DOHH2 (cell line): ENCODE data around the gene UVRAG.

Experiments
- H3F3A ChIP-seq: fragments of 200-600 bp; sonication (generic), shearing (Covaris generic); 2 replicates; pipeline ENCODE4 v1.6.0; 2016; ENCODE audit warnings: antibody characterized with exemption, mild to moderate bottlenecking; ENCODE audit not compliant: control insufficient read depth, insufficient read depth
- H3K27ac ChIP-seq: fragments of 200-600 bp; sonication (generic); 2 replicates; pipeline ENCODE4 v1.5.1; 2014; ENCODE audit warnings: low read depth, mild to moderate bottlenecking, low read length, moderate library complexity
- H3K27me3 ChIP-seq: fragments of 200-600 bp; sonication (generic); 2 replicates; pipeline ENCODE4 v1.6.1; 2014; ENCODE audit warnings: mild to moderate bottlenecking, low read length, mixed read lengths; ENCODE audit not compliant: control insufficient read depth
- H3K36me3 ChIP-seq: fragments of 200-600 bp; sonication (generic); 2 replicates; pipeline ENCODE4 v1.6.1; 2014; ENCODE audit warnings: mild to moderate bottlenecking, low read length, moderate library complexity, mixed read lengths; ENCODE audit not compliant: control insufficient read depth
- H3K4me1 ChIP-seq: fragments of 200-600 bp; sonication (generic); 2 replicates; pipeline ENCODE4 v1.6.1; 2014; ENCODE audit warnings: mild to moderate bottlenecking, low read length, mixed read lengths; ENCODE audit not compliant: control insufficient read depth
- H3K4me2 ChIP-seq: fragments of 200-600 bp; sonication (generic); 2 replicates; pipeline ENCODE4 v1.6.0; 2014; ENCODE audit warnings: mild to moderate bottlenecking, low read length, moderate library complexity
- H3K4me3 ChIP-seq: fragments of 200-600 bp; sonication (generic); 2 replicates; pipeline ENCODE4 v1.5.1; 2014; ENCODE audit warnings: mild to moderate bottlenecking, low read length, mixed read lengths
- H3K79me2 ChIP-seq: fragments of 200-600 bp; sonication (generic); 2 replicates; pipeline ENCODE4 v1.6.1; 2014; ENCODE audit warnings: mild to moderate bottlenecking, low read length, mixed read lengths; ENCODE audit not compliant: control insufficient read depth
- H3K9me2 ChIP-seq: fragments of 200-600 bp; sonication (generic); replicated peaks from 2 replicates; pipeline ENCODE4 v1.6.1; 2014; ENCODE audit warnings: mild to moderate bottlenecking, low read length, mixed read lengths; ENCODE audit not compliant: control insufficient read depth
- H3K9me3 ChIP-seq: fragments of 200-600 bp; sonication (generic); 2 replicates; pipeline ENCODE4 v1.6.1; 2014; ENCODE audit warnings: antibody characterized with exemption, low read length, mixed read lengths; ENCODE audit not compliant: control insufficient read depth, insufficient read depth
- H4K20me1 ChIP-seq: fragments of 200-600 bp; sonication (generic); 2 replicates; pipeline ENCODE4 v1.6.0; 2014; ENCODE audit warnings: low read depth, mild to moderate bottlenecking, antibody characterized with exemption, low read length, moderate library complexity; ENCODE audit not compliant: control insufficient read depth, insufficient read depth
- EZH2phosphoT487 ChIP-seq: fragments of 200-600 bp; sonication (generic); IDR thresholded peaks from 2 replicates; pipeline ENCODE4 v1.6.1; 2017; ENCODE audit warnings: borderline replicate concordance, mild to moderate bottlenecking, antibody characterized with exemption, low read length, moderate library complexity, mixed read lengths
- TF ChIP-seq, protein P1 (sequence below): fragments of 200-600 bp; sonication (generic); IDR thresholded peaks from one replicate; pipeline ENCODE4 v1.5.1; 2014; ENCODE audit warnings: antibody characterized with exemption, mild to moderate bottlenecking, low read depth, low read length; ENCODE audit not compliant: poor library complexity, severe bottlenecking

The UVRAG gene

DNA sequence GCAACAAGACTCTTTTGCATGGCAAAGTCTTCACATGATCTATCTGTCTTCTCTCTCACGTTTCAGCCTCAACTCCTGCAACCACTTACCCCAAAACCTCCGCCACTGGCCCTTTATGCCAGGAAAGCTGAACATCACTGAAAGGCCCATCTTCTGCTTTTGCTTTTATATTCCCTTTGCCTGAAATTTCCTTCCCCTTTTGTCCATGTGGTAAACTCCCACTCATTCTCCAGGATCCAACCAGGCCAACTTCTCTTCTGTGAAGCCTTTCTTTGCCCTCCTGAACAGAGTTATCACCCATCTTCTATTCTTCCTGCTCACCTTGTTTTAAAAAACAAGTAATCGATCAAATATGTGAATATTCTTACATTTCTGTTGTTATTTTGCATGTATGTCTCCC lies 273.5 kb downstream of the UVRAG start:
- no peak overlapping the region for H3K27ac ChIP-seq
- H3K79me2 ChIP-seq: peaks cover 15% of the 10 kb centered on the region
- H4K20me1 ChIP-seq: no peaks in the 10 kb centered on the region
- TF ChIP-seq, protein P1, sequence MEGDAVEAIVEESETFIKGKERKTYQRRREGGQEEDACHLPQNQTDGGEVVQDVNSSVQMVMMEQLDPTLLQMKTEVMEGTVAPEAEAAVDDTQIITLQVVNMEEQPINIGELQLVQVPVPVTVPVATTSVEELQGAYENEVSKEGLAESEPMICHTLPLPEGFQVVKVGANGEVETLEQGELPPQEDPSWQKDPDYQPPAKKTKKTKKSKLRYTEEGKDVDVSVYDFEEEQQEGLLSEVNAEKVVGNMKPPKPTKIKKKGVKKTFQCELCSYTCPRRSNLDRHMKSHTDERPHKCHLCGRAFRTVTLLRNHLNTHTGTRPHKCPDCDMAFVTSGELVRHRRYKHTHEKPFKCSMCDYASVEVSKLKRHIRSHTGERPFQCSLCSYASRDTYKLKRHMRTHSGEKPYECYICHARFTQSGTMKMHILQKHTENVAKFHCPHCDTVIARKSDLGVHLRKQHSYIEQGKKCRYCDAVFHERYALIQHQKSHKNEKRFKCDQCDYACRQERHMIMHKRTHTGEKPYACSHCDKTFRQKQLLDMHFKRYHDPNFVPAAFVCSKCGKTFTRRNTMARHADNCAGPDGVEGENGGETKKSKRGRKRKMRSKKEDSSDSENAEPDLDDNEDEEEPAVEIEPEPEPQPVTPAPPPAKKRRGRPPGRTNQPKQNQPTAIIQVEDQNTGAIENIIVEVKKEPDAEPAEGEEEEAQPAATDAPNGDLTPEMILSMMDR: no peak
- TF ChIP-seq EZH2phosphoT487: no peak
- H3F3A ChIP-seq: no peaks in the 10 kb centered on the region
- H3K4me1 ChIP-seq: no peaks in the 10 kb centered on the region
- no peaks in the 10 kb centered on the region for H3K27me3 ChIP-seq
- no peaks in the 10 kb centered on the region for H3K9me2 ChIP-seq
- H3K4me2 ChIP-seq: no peak overlapping the region
- H3K4me3 ChIP-seq: no peak overlapping the region
- no peaks in the 10 kb centered on the region for H3K9me3 ChIP-seq
- H3K36me3 ChIP-seq: peaks cover 65% of the 10 kb centered on the region

- Histone ChIP-seq H3K36me3 (peaks cover 62% of the 10 kb centered on the region), H3K9me3 (no peaks in the 10 kb centered on the region), H3K4me3 (no peak overlapping the region), H3F3A (no peaks in the 10 kb centered on the region), H3K79me2 (peaks cover 22% of the 10 kb centered on the region), H3K4me2 (no peak overlapping the region), H3K27ac (no peak overlapping the region), H3K4me1 (no peaks in the 10 kb centered on the region), H3K27me3 (no peaks in the 10 kb centered on the region), H3K9me2 (no peaks in the 10 kb centered on the region), H4K20me1 (no peaks in the 10 kb centered on the region)
- no peak for TF ChIP-seq EZH2phosphoT487
- TF ChIP-seq, protein P1: no peak
These were observed 275.2 kb downstream of the UVRAG start for GRCh38 chr11:76090174-76090573.

- Histone ChIP-seq H3K4me1 (no peaks in the 10 kb centered on the region), H3K36me3 (peaks cover 56% of the 10 kb centered on the region), H3K4me2 (no peak overlapping the region), H4K20me1 (no peaks in the 10 kb centered on the region), H3K9me2 (no peaks in the 10 kb centered on the region), H3K27ac (no peak overlapping the region), H3K27me3 (no peaks in the 10 kb centered on the region), H3K4me3 (no peak overlapping the region), H3F3A (no peaks in the 10 kb centered on the region), H3K79me2 (peaks cover 22% of the 10 kb centered on the region), H3K9me3 (no peaks in the 10 kb centered on the region)
- TF ChIP-seq, protein P1: no peak
- no peak for TF ChIP-seq EZH2phosphoT487
These were observed 275.8 kb downstream of the UVRAG start for GRCh38 chr11:76090821-76091220.

GRCh38 chr11:76094740-76095139 lies 279.7 kb downstream of the UVRAG start:
- Histone ChIP-seq H3K36me3 (peaks cover 42% of the 10 kb centered on the region), H3K9me2 (no peaks in the 10 kb centered on the region), H3F3A (no peaks in the 10 kb centered on the region), H4K20me1 (no peaks in the 10 kb centered on the region), H3K4me3 (no peak overlapping the region), H3K27ac (no peak overlapping the region), H3K9me3 (no peaks in the 10 kb centered on the region), H3K4me1 (no peaks in the 10 kb centered on the region), H3K79me2 (peaks cover 23% of the 10 kb centered on the region), H3K4me2 (no peak overlapping the region), H3K27me3 (no peaks in the 10 kb centered on the region)
- TF ChIP-seq EZH2phosphoT487: no peak
- TF ChIP-seq, protein P1: no peak
